ENCODE results near the gene ZFP36. TPM values are rescaled to one million over a fixed set of nuclear protein-coding genes. Genes with fewer than 3 reads are reported as not detected.

The ZFP36 gene, protein sequence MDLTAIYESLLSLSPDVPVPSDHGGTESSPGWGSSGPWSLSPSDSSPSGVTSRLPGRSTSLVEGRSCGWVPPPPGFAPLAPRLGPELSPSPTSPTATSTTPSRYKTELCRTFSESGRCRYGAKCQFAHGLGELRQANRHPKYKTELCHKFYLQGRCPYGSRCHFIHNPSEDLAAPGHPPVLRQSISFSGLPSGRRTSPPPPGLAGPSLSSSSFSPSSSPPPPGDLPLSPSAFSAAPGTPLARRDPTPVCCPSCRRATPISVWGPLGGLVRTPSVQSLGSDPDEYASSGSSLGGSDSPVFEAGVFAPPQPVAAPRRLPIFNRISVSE
- total RNA-seq (2021; fragmentation: NEBNext Ultra II Directional; extraction: Animal tissue kit (Norgen Biotek cat#: 25700)) (10.9 and 12.2 TPM in 2 replicates), polyA plus RNA-seq (2011; rRNA removed) (4.0 and 7.3 TPM in 2 replicates), polyA minus RNA-seq (2011; rRNA and poly(A)+ RNA removed) (0.76 and 1.6 TPM in 2 replicates)
- 1.9 TPM for polyA plus RNA-seq (2011; cell fraction: cytosol; rRNA removed)
- 15.8 TPM for polyA plus RNA-seq (2011; cell fraction: nucleus; rRNA removed)
- 10.1 to 11.7 TPM (median 11.0 TPM) in 4 replicates for polyA plus RNA-seq (2012, experiment 1 of 2)
- polyA plus RNA-seq (2012, experiment 2 of 2): 11.5 TPM
- polyA plus RNA-seq (2013, experiment 1 of 2): 14.0 TPM
- 14.2 TPM for polyA plus RNA-seq (2013, experiment 2 of 2)
- polyA minus RNA-seq (2011; cell fraction: cytosol; rRNA and poly(A)+ RNA removed): 4.3 TPM
- polyA minus RNA-seq (2011; cell fraction: nucleus; rRNA and poly(A)+ RNA removed): 22.0 TPM
- long read RNA-seq, experiment 1, partial matches to known transcripts: 0 of 11 reads
- long read RNA-seq, experiment 1, other reads (novel, unspliced or antisense): 7 of 11 reads
- long read RNA-seq, experiment 2: 0 reads

DNA sequence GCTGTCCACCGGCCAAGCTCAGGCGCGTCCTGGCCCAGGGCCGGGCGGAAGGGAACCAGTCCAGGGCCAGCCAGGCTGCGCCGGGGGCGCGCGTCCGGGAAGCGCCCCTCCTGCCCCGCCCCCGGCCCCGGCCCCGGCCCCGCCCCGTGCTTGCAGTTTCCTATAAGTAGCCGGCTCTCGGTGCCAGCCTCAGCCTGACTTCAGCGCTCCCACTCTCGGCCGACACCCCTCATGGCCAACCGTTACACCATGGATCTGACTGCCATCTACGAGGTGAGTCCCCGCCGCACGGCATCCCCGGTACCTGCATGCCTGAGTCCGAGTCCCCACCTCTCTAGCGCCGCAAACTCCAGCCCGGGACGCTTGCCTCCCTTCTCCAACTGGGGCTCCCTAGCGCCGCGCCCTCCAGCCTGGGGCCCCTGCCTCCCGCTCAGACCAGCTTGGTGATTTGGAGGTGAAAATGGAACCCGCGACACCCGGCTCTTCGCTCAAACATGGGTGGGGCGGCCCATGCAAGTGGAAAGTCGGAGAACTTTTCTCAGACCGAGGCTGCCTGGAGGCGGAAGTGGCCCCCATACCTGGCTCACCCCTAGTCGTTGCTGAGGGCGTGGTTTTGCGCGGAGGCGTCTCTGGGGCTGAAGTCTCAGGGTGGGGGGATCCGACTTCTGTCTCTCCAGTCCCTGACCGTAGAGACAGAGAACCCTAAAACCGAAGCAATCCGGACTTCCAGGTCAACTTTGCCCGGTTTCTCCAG, at the start of gene ZFP36:
TSS of gene ZFP36 (plus strand) at position 192 of the 754 bp plus-strand sequence. CDS start at position 250, 58 bp downstream.
- H3K27ac ChIP-seq (ENCODE audit: low read depth, low read length): peak within 1 kb of the TSS; percentile 56; the same call in 1 of the 2 replicates
- peak within 1 kb of the TSS; percentile 40 for H3K4ac ChIP-seq (replicated peaks; ENCODE audit: insufficient read length, low read depth, low read length)
- ChIA-PET POLR2A (ENCODE audit: partially characterized antibody) (interaction anchor here (0.6 to 14.3 kb wide), 11 partner anchors 9 to 1502 kb away, joined by 3 to 234 read pairs (median 5); partner anchors contain the start of genes MED29, PAF1, RPS16 and TIMM50), CTCF (ENCODE audit: partially characterized antibody) (interaction anchor here (0.6 to 3.9 kb wide), 5 partner anchors 10 to 92 kb away, joined by 3 to 38 read pairs (median 3); no protein-coding TSS in a partner anchor)
- H2BK15ac ChIP-seq (ENCODE audit: low read length): peak within 1 kb of the TSS; percentile 88; the same call in 1 of the 2 replicates
- H2BK12ac ChIP-seq (ENCODE audit: low read depth, low read length): peak within 1 kb of the TSS; percentile 97
- peak within 1 kb of the TSS; percentile 46 for H4K91ac ChIP-seq (replicated peaks; ENCODE audit: insufficient read length, low read length)
- peak within 1 kb of the TSS; percentile 83; the same call in 1 of the 2 replicates for H2BK5ac ChIP-seq (ENCODE audit: low read depth, low read length)
- H3K9ac ChIP-seq (replicated peaks in 1 of 4; ENCODE audit: extremely low read depth in 1 of 4, low read depth in 3 of 4, low read length in 3 of 4): peak within 1 kb of the TSS; percentile 59 to 87 (median 76)
- peak within 1 kb of the TSS; percentile 58 for H2BK120ac ChIP-seq (replicated peaks; ENCODE audit: low read depth, low read length)
- peak within 1 kb of the TSS; percentile 81 to 84 for H3K4me2 ChIP-seq (ENCODE audit: insufficient read depth in 1 of 2, low read depth in 2 of 2, low read length in 2 of 2)
- H4K8ac ChIP-seq (ENCODE audit: extremely low read depth, insufficient read depth, low read length): peak within 1 kb of the TSS; percentile 83
- H3K4me3 ChIP-seq (ENCODE audit: extremely low read depth in 1 of 4, insufficient read depth in 2 of 4, low read depth in 3 of 4, low read length in 4 of 4): peak within 1 kb of the TSS; percentile 63 to 91 (median 84)
- peaks cover 0 to 5% (median 0%) of the 10 kb centered on the region in 4 experiments; a peak in 1 of 8 replicates for H3K36me3 ChIP-seq (ENCODE audit: control insufficient read depth in 2 of 4, insufficient read depth in 4 of 4, low read length in 3 of 4)
- no peak within 1 kb of the TSS for H3K14ac ChIP-seq (ENCODE audit: insufficient read length)
- no peaks in the 10 kb centered on the region for H3K79me1 ChIP-seq (ENCODE audit: low read depth, low read length)
- no peak within 1 kb of the TSS for H2AFZ ChIP-seq (ENCODE audit: low read length)
- peak within 1 kb of the TSS; percentile 94 for H3K56ac ChIP-seq (replicated peaks; ENCODE audit: insufficient read length, low read depth, low read length)
- peak within 1 kb of the TSS; percentile 71 for H3K18ac ChIP-seq (ENCODE audit: extremely low read depth, low read length)
- 1% methylated on average over 56 of the region's 56 CpGs; no CpG with 5 or more reads in 1 of the 2 experiments for WGBS, 2 experiments (ENCODE audit: extremely low coverage in 1 of 2, insufficient coverage in 1 of 2, insufficient read length in 1 of 2, insufficient replicate concordance in 2 of 2, low coverage in 1 of 2, low lambda C conversion rate in 2 of 2, missing lambda C conversion rate in 1 of 2)
- peaks cover 28% of the 10 kb centered on the region for H3K23me2 ChIP-seq (ENCODE audit: low read depth, low read length)
- FAIRE-seq: no peak
- H3K23ac ChIP-seq (ENCODE audit: insufficient read length): no peak within 1 kb of the TSS
- no peaks in the 10 kb centered on the region for H3K27me3 ChIP-seq (replicated peaks in 1 of 4; ENCODE audit: control insufficient read depth in 3 of 4, extremely low read depth in 1 of 4, insufficient read depth in 3 of 4, low read length in 3 of 4)
- H2AK5ac ChIP-seq (ENCODE audit: low read depth, low read length): no peak within 1 kb of the TSS; the same call in 1 of the 2 replicates
- H2BK20ac ChIP-seq (ENCODE audit: low read length): no peak within 1 kb of the TSS
- H3K9me3 ChIP-seq (ENCODE audit: insufficient read depth in 2 of 2, low read depth in 1 of 2, low read length in 1 of 2): no peaks in the 10 kb centered on the region
- H4K5ac ChIP-seq (ENCODE audit: insufficient read length, low read depth, low read length): peak within 1 kb of the TSS; percentile 77
- H4K20me1 ChIP-seq (replicated peaks in 1 of 2; ENCODE audit: control insufficient read depth in 1 of 2, insufficient read depth in 2 of 2, low read length in 2 of 2): peaks cover 0 to 5% of the 10 kb centered on the region in 2 experiments
- H3K79me2 ChIP-seq (ENCODE audit: control insufficient read depth in 1 of 2, insufficient read depth in 2 of 2, low read length in 2 of 2): peaks cover 0 to 20% of the 10 kb centered on the region in 2 experiments; a peak in 1 of 4 replicates
- DNase-seq (ENCODE audit: low read depth in 1 of 2, low spot score in 2 of 2): peak in 1 of 2 experiments; percentile 86
- H3K4me1 ChIP-seq (replicated peaks in 1 of 4; ENCODE audit: control insufficient read depth in 3 of 4, insufficient read depth in 4 of 4, low read length in 3 of 4): peaks cover 10 to 48% (median 26%) of the 10 kb centered on the region in 4 experiments
- TF ChIP-seq SIX5 (IDR thresholded peaks at IDR 0.05; ENCODE audit: low read depth, low read length) (no peak), SIN3A (conservative IDR thresholded peaks at IDR 0.05 in 1 of 2, IDR thresholded peaks at IDR 0.05 in 1 of 2; ENCODE audit: low read depth in 1 of 2, low read length in 2 of 2) (peak; percentile 13 to 69; a peak in 2 of 4 replicates), MAFK (IDR thresholded peaks at IDR 0.05; ENCODE audit: low read depth, low read length) (no peak)
- TF ChIP-seq, protein P1, sequence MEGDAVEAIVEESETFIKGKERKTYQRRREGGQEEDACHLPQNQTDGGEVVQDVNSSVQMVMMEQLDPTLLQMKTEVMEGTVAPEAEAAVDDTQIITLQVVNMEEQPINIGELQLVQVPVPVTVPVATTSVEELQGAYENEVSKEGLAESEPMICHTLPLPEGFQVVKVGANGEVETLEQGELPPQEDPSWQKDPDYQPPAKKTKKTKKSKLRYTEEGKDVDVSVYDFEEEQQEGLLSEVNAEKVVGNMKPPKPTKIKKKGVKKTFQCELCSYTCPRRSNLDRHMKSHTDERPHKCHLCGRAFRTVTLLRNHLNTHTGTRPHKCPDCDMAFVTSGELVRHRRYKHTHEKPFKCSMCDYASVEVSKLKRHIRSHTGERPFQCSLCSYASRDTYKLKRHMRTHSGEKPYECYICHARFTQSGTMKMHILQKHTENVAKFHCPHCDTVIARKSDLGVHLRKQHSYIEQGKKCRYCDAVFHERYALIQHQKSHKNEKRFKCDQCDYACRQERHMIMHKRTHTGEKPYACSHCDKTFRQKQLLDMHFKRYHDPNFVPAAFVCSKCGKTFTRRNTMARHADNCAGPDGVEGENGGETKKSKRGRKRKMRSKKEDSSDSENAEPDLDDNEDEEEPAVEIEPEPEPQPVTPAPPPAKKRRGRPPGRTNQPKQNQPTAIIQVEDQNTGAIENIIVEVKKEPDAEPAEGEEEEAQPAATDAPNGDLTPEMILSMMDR (IDR thresholded peaks at IDR 0.05; ENCODE audit: control extremely low read depth in 1 of 3, insufficient read depth in 1 of 3, low read depth in 1 of 3, low read length in 3 of 3): no peak

All from H1 (cell line).